Measurements from ENCODE around the gene PIK3R1. TPM values are rescaled to one million over a fixed set of nuclear protein-coding genes. Genes with fewer than 3 reads are reported as not detected.
"Not testable (repeated sequence)": the region's sequence is repeated elsewhere in the genome, so short reads cannot be mapped to it uniquely, and the experiment has no call there.

Gene PIK3R1
- total RNA-seq, 2 donors from 2014 or later = 46.5 to 74.2 TPM

DNA sequence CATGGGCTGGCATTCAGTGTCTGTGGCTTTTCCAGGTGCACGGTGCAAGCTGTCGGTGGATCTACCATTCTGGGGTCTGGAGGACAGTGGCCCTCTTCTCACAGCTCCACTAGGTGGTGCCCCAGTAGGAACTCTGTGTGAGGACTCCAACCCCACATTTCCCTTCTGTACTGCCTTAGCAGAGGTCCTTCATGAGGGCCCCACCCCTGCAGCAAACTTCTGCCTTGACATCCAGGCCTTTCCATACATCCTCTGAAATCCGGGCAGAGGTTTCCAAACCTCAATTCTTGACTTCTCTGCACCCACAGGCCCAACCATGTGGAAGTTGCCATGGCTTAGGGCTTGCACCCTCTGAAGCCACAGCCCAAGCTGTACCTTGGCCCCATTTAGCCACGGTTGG is 4.9 kb upstream of the PIK3R1 start:
- H3K36me3 Mint-ChIP-seq (ENCODE audit: insufficient read depth in 2 of 2) = peaks cover 17 to 23% of the 10 kb centered on the region in 2 donors
- H3K4me1 Mint-ChIP-seq (ENCODE audit: low read depth) = peaks cover 15% of the 10 kb centered on the region
- H3K9me3 Mint-ChIP-seq = peaks cover 12% of the 10 kb centered on the region in 2 donors
- H3K27ac Mint-ChIP-seq; DNase-seq; ATAC-seq (replicated peaks in 1 of 2); H3K4me3 Mint-ChIP-seq: not testable (repeated sequence)
- peaks cover 18% of the 10 kb centered on the region for H3K27me3 Mint-ChIP-seq (ENCODE audit: low read depth)

DNA sequence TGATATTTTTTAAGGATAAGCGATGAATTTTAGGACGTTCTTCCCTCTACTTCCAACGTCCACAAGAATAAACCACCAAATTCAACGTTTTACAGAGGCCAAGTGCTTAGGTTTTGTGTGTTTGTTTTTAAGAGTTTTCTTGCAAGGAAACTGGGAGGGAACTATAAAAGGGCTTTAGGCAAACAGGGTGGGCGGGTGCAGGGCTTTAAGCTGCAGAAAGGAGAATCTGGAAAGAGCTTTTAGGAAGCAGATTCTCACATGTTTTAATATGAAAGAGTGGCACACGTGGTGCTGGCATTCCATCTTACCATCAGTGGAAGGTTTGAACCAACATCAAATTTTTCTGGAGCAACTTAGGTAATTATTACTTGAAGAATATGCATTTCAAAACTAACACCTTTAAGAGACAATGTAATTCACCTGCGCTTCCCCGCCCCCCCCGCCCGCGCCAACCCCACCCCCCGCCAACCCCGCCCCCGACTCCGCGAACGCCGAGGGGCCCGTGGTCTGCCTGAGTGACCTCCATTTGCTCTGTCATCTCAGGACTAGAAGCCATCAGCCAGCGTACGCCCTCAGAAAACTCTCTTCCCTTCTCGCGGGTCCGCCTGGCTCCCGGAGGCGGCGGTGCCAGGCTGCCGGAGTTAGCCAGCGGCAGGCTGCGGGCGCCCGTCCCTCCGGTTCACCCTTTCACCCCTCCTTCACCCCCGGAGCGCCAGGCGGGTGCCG is 911 bp upstream of the PIK3R1 start:
- DNase-seq = peak; percentile 67 to 70
- Mint-ChIP-seq H3K4me3 (peak overlapping the region; percentile 84 to 92), H3K4me1 (ENCODE audit: low read depth) (peaks cover 44% of the 10 kb centered on the region), H3K36me3 (ENCODE audit: insufficient read depth in 2 of 2) (peaks cover 20 to 22% of the 10 kb centered on the region in 2 donors), H3K27ac (no peak overlapping the region), H3K9me3 (peaks cover 10 to 12% of the 10 kb centered on the region in 2 donors), H3K27me3 (ENCODE audit: low read depth) (no peaks in the 10 kb centered on the region)
- ATAC-seq (replicated peaks in 1 of 2) = peak; percentile 24 to 29

DNA sequence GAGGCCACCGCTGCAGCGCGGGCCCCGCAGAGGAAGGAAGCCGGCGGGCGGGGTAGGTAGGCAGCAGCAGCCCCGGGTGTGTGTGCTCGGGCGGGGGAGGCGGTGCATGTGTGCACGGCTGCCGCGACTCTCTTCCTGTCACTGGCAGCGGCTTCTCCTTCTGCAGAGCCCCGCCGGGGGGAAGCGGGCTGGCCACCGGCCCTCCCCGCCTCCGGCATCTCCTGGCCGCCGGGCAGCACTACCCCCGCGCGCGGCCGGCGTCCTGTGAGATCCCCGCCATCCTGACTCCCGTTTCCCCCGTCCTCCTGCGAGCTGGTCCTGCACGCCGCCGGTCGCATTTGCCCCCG is 315 bp downstream of the PIK3R1 start:
- Mint-ChIP-seq H3K9me3 (peaks cover 8% of the 10 kb centered on the region in 2 donors), H3K4me3 (peak overlapping the region; percentile 84 to 92), H3K27ac (no peak overlapping the region), H3K27me3 (ENCODE audit: low read depth) (no peaks in the 10 kb centered on the region), H3K36me3 (ENCODE audit: insufficient read depth in 2 of 2) (peaks cover 14 to 22% of the 10 kb centered on the region in 2 donors), H3K4me1 (ENCODE audit: low read depth) (peaks cover 44% of the 10 kb centered on the region)
- DNase-seq (no peak), ATAC-seq (replicated peaks in 1 of 2) (peak; percentile 68 to 71)

DNA sequence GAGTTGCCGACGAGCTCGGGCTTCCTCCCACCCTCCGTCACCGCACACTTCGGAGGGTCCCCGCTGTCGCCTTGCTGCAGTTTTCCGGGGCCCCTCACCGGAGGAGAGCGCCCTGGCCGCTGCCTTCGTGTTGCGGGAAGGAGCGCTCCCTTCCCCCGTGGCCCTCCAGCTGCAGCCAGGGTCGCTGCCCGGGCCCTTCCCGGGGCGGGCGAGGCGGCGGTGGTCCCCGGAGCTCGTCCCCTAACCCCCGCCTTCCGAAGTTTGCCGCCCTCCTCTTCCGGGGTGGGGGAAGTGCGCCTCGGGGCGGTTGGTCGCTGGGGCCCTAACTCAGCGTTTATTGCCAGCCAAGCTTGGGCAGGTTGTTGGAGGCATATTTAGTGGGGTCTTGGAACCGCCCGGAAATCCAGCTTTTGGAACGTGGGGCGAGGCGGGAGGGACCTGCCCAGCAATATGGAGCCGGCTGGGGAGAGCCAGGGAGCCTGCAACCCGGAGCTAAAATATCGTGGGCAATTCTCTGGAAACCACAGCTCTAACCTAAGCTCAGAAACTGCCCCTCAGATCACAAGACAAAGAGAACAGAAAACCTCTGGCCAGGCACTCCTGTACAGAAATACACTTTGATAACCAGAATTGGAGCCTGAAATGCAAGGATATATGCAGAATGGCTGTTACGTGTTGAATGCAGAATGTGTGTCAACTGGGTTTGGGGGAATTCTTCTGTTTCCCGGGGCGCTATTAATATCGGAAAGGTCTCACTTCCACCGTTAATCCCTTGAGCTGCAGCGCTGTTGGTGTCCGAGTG is 890 bp downstream of the PIK3R1 start:
- peak; percentile 28 to 31 for ATAC-seq (replicated peaks in 1 of 2)
- Mint-ChIP-seq H3K4me1 (ENCODE audit: low read depth) (peaks cover 41% of the 10 kb centered on the region), H3K27me3 (ENCODE audit: low read depth) (no peaks in the 10 kb centered on the region), H3K9me3 (peaks cover 3 to 5% of the 10 kb centered on the region in 2 donors), H3K4me3 (peak overlapping the region; percentile 84 to 92), H3K27ac (peak overlapping the region; percentile 70), H3K36me3 (ENCODE audit: insufficient read depth in 2 of 2) (peaks cover 8 to 17% of the 10 kb centered on the region in 2 donors)
- DNase-seq = peak; percentile 73

DNA sequence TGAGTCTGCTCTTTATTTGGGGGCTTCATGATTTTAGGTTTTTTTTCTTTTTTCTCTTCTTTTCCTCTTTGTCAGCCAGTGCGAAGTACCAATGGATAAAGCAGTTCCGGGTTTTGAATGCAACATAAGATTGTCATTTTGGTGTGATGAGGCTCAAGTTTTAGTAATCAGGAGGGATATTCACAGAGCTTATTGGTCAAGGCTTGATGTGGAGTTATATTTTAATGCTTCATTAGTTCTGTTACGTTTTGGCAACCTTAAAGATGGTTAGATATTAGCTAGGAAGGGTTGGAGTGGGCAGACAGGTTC is 1.4 kb downstream of the PIK3R1 start:
- Mint-ChIP-seq H3K9me3 (peaks cover 0 to 1% of the 10 kb centered on the region in 2 donors), H3K27ac (peak overlapping the region; percentile 70), H3K4me1 (ENCODE audit: low read depth) (peaks cover 39% of the 10 kb centered on the region), H3K36me3 (ENCODE audit: insufficient read depth in 2 of 2) (peaks cover 5 to 11% of the 10 kb centered on the region in 2 donors), H3K27me3 (ENCODE audit: low read depth) (no peaks in the 10 kb centered on the region), H3K4me3 (peak overlapping the region; percentile 84 to 92)
- DNase-seq (no peak), ATAC-seq (replicated peaks in 1 of 2) (no peak)

DNA sequence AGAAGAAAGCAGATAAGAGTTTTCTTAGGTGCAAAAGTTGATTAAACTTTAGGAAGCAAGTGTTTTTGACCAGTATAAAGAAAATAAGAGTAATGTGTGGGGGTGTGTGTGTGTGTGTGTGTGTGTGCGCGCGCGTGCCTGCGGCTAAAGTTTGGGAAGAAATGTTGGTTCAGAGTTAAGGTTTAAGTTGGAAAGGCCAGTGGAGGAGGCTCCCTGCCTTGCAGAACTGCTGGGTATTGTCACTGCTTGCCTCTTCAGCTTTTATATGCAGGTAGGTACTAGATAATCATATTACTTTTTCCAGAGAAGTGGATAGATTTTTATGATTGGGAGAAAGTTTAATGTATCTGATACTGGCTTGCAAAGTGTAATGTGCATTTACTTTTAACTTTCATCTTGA is 2.0 kb downstream of the PIK3R1 start:
- peak overlapping the region; percentile 84 to 92 for H3K4me3 Mint-ChIP-seq
- DNase-seq (no peak), ATAC-seq (replicated peaks in 1 of 2) (no peak)
- peaks cover 0 to 1% of the 10 kb centered on the region in 2 donors for H3K9me3 Mint-ChIP-seq
- no peaks in the 10 kb centered on the region for H3K27me3 Mint-ChIP-seq (ENCODE audit: low read depth)
- H3K36me3 Mint-ChIP-seq (ENCODE audit: insufficient read depth in 2 of 2) = peaks cover 5 to 7% of the 10 kb centered on the region in 2 donors
- peaks cover 44% of the 10 kb centered on the region for H3K4me1 Mint-ChIP-seq (ENCODE audit: low read depth)
- H3K27ac Mint-ChIP-seq = peak overlapping the region; percentile 70

DNA sequence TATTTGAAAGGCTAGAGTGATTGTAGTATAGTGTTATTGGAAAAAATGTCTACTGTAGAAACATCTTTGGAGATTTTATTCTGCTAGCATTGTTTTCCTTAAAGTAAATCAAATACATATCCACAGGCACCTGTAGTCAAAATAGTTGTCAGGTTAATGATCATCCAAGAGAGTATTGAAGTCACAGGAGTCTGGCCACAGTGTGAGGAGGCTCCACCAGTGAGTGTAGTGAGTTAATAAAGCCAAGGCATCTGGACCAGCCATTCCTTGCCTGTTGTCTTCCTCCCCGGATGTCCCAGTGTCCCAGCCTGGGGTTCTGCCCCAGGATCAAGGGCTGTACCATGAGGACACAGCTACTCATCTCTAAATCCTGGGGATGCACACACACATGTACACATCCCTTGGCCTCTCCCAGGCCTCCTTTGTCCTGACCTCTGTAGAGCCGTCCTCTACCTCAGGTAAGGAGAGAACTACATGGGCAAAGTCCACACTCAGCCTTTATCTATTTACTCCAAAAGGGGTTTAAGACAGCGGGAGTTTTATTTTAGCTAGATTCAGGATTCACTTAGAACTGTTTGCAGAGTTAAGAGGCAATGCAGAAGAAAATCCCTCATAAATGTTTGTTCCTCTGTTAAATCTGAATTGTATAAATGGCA is 3.7 kb downstream of the PIK3R1 start:
- no peak for ATAC-seq (replicated peaks in 1 of 2)

DNA sequence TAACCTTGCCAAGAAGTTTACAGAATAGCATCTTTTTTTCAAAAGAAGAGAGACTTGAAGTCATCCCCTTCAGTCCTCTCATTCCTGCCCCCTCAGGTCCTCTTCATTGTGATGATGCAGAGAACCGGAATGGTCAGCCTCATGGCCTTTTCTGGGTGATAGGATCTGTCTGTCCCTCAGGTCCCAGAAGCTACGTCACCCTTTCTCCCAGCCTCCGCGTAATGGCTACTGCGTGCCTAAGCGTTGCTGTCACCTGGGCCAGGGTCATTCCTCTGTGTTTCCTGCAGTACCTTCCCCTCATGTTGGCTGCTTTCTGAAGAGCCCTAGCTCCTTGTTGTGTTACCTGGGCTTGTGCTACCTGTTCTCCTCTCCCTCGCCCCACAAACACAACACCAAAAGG is 4.7 kb downstream of the PIK3R1 start:
- H3K27ac Mint-ChIP-seq = no peak overlapping the region
- ATAC-seq (replicated peaks in 1 of 2) = no peak
- H3K9me3 Mint-ChIP-seq = peaks cover 0 to 1% of the 10 kb centered on the region in 2 donors
- no peak for DNase-seq
- no peaks in the 10 kb centered on the region for H3K27me3 Mint-ChIP-seq (ENCODE audit: low read depth)
- H3K36me3 Mint-ChIP-seq (ENCODE audit: insufficient read depth in 2 of 2) = peaks cover 5 to 7% of the 10 kb centered on the region in 2 donors
- peak overlapping the region in 1 of 2 donors; percentile 7 for H3K4me3 Mint-ChIP-seq
- peaks cover 60% of the 10 kb centered on the region for H3K4me1 Mint-ChIP-seq (ENCODE audit: low read depth)

More for the DNA sequence above, 3.7 kb downstream of the PIK3R1 start:
- peaks cover 52% of the 10 kb centered on the region for H3K4me1 Mint-ChIP-seq (ENCODE audit: low read depth)
- no peaks in the 10 kb centered on the region for H3K27me3 Mint-ChIP-seq (ENCODE audit: low read depth)
- no peak for DNase-seq
- peaks cover 5 to 7% of the 10 kb centered on the region in 2 donors for H3K36me3 Mint-ChIP-seq (ENCODE audit: insufficient read depth in 2 of 2)
- H3K27ac Mint-ChIP-seq = no peak overlapping the region
- peaks cover 0 to 1% of the 10 kb centered on the region in 2 donors for H3K9me3 Mint-ChIP-seq
- peak overlapping the region; percentile 20 to 60 for H3K4me3 Mint-ChIP-seq

DNA sequence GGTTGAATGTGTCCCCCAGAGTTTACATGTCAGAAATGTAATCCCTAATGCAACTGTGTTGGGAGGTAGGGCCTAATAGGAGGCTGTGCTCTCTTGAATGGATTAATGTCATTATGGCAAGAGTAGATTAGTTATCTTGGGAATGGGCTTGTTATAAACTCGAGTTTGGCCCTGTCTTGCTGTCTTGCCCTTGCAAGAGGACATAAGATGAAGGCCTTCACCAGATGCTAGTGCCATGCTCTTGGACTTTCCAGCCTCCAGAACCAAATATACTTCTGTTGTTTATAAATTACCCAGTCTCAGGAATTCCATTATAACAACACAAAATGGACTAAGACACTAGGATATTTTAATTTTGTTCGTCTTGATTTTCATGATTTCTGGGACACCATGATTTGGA is 5.4 kb downstream of the PIK3R1 start:
- no peak overlapping the region for H3K27ac Mint-ChIP-seq
- ATAC-seq (replicated peaks in 1 of 2) (no peak), DNase-seq (no peak)
- H3K4me1 Mint-ChIP-seq (ENCODE audit: low read depth) = peaks cover 66% of the 10 kb centered on the region
- peaks cover 0 to 1% of the 10 kb centered on the region in 2 donors for H3K9me3 Mint-ChIP-seq
- H3K4me3 Mint-ChIP-seq = no peak overlapping the region
- peaks cover 6 to 8% of the 10 kb centered on the region in 2 donors for H3K36me3 Mint-ChIP-seq (ENCODE audit: insufficient read depth in 2 of 2)
- H3K27me3 Mint-ChIP-seq (ENCODE audit: low read depth) = no peaks in the 10 kb centered on the region

DNA sequence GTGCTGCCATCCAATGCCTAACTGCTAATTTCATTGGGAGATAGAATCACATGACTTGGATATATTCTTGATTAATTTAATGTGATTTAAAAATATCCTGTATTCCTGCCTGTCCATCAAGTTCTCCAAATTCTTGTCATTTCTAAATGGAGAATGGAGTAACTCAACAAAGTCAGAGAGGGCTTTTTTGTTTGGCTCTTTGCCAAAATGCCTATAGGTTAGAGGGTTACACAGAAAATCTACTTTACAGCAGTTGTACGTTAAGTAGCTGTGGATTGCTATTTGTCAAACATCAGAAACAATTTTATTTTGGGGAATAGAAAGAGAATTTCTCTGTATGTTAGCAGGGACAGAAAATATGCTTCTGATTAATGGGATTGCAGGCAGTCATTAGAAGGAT is 5.9 kb downstream of the PIK3R1 start:
- Mint-ChIP-seq H3K4me3 (no peak overlapping the region), H3K4me1 (ENCODE audit: low read depth) (peaks cover 72% of the 10 kb centered on the region), H3K36me3 (ENCODE audit: insufficient read depth in 2 of 2) (peaks cover 8 to 12% of the 10 kb centered on the region in 2 donors), H3K27me3 (ENCODE audit: low read depth) (no peaks in the 10 kb centered on the region), H3K27ac (no peak overlapping the region), H3K9me3 (peaks cover 0 to 1% of the 10 kb centered on the region in 2 donors)
- DNase-seq = no peak
- ATAC-seq (replicated peaks in 1 of 2) = no peak

DNA sequence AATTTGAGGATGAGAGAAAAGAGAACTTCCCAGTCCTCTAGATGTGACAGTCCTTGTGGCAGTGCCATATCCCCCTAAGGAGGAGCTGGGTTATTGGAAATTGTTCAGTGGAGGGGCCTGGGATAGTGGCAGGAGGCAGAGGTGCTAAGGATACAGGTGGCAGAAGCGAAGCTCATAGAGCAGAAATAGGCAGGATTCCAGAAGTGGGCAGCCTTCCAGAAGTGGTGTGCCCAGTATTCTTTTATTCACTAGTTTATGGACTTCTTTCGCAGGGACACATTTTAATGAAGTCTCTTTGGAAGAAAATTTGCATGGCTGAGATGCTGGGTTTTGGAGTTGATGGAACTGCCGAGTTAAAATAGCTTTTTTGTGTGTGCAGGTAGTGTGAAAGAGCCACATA is 6.8 kb downstream of the PIK3R1 start:
- H3K4me1 Mint-ChIP-seq (ENCODE audit: low read depth) = peaks cover 74% of the 10 kb centered on the region
- DNase-seq = no peak

DNA sequence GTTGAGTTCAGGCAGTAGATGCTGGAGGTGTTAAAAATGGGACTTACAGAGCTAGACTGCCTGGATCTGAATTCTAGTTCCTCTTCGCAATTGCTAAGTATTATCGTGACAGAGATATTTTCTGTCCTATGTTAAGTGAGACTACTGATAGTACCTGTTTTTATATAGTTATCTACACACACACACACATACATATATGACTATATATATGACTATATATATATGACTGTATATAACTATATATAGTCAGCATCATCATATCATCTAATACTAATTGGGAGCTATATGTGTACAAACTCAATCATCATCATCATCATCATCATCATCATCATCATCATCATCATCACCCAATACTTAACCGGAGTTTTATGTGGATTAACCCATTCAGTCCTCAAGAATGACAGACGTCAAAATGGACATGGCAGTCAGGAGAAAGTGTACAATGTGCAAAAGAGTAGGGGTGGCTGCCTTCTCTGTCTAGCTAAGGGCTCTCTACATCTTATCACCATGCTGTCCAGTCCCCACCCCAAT is 7.3 kb downstream of the PIK3R1 start:
- DNase-seq (no peak), ATAC-seq (replicated peaks in 1 of 2) (no peak)
- Mint-ChIP-seq H3K27ac (no peak overlapping the region), H3K27me3 (ENCODE audit: low read depth) (no peaks in the 10 kb centered on the region), H3K4me1 (ENCODE audit: low read depth) (peaks cover 74% of the 10 kb centered on the region), H3K36me3 (ENCODE audit: insufficient read depth in 2 of 2) (peaks cover 5 to 20% of the 10 kb centered on the region in 2 donors), H3K9me3 (peaks cover 0 to 1% of the 10 kb centered on the region in 2 donors), H3K4me3 (no peak overlapping the region)

More for the DNA sequence above, 6.8 kb downstream of the PIK3R1 start:
- Mint-ChIP-seq H3K36me3 (ENCODE audit: insufficient read depth in 2 of 2) (peaks cover 5 to 16% of the 10 kb centered on the region in 2 donors), H3K27ac (no peak overlapping the region), H3K4me3 (no peak overlapping the region), H3K27me3 (ENCODE audit: low read depth) (no peaks in the 10 kb centered on the region), H3K9me3 (peaks cover 0 to 1% of the 10 kb centered on the region in 2 donors)
- no peak for ATAC-seq (replicated peaks in 1 of 2)

DNA sequence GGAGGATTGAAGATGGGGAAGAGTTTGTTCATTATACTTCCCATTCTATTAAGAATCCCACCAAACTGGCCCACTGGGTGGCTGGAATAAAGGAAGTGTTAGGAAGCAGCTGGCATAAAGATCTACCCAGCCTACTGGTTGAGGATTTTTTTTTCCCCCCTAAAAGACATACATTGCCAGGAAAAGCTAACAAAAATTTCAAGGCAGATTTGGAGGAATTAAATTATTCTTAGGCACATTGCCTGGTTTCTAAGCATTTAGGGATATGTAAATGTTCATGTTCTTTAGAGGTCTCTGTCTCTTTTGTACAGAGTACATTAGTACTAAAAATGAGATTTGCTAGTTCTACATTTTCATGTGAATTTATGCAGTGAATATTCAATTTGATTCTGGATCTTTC is 8.3 kb downstream of the PIK3R1 start:
- Mint-ChIP-seq H3K27me3 (ENCODE audit: low read depth) (no peaks in the 10 kb centered on the region), H3K36me3 (ENCODE audit: insufficient read depth in 2 of 2) (peaks cover 5 to 22% of the 10 kb centered on the region in 2 donors), H3K9me3 (peaks cover 0 to 1% of the 10 kb centered on the region in 2 donors), H3K27ac (no peak overlapping the region), H3K4me3 (no peak overlapping the region), H3K4me1 (ENCODE audit: low read depth) (peaks cover 70% of the 10 kb centered on the region)
- no peak for DNase-seq
- no peak for ATAC-seq (replicated peaks in 1 of 2)
